NCI-H226 (cell line): ENCODE measurements around the gene GTF2IRD2.
A peak's percentile ranks its signal among the peaks of the same experiment; 100 is the strongest.
"Not testable (repeated sequence)": the region's sequence is repeated elsewhere in the genome, so short reads cannot be mapped to it uniquely, and the experiment has no call there.

Experiments
- DNase-seq: peaks from one replicate; pipeline ENCODE4 v3.0.0-alpha.2; 2015

GTF2IRD2 gene

GRCh38 chr7:74850833-74851721 lies at the start of gene GTF2IRD2:
TSS of gene GTF2IRD2 (minus strand) at chr7:74851605. CDS start at chr7:74836378, 15,227 bp downstream.
- peak; percentile 0 for DNase-seq

DNA sequence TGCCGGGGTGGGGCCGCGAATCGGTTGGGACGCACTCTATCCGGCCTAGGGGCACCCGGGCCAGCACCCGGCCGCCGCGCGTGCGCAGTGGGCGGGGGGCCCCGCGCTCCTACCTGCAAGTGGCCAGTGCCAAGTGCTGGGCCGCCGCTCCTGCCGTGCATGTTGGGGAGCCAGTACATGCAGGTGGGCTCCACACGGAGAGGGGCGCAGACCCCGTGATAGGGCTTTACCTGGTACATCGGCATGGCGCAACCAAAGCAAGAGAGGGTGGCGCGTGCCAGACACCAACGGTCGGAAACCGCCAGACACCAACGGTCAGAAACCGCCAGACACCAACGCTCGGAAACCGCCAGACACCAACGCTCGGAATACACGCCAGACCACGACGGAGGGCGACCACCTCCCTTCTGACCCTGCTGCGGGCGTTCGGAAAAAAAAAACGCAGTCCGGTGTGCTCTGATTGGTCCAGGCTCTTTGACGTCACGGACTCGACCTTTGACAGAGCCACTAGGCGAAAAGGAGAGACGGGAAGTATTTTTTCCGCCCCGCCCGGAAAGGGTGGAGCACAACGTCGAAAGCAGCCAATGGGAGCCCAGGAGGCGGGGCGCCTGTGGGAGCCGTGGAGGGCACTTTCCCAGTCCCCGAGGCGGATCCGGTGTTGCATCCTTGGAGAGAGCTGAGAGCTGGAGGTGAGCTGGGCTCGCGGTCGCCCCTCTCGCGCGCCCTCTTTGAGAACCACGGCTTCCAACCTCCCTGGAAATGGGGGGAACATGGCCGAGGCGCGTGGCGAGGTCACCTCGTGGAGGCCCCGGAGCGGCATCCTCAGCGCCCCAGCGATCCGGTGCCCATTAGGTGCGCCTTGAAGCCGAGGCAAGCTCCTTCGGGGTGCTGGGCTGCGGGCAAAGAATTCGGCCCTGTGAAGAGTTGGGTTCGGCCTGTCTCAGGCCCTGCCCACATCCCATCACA lies 39.0 kb upstream of the GTF2IRD2 start:
- DNase-seq = peak; percentile 71

DNA sequence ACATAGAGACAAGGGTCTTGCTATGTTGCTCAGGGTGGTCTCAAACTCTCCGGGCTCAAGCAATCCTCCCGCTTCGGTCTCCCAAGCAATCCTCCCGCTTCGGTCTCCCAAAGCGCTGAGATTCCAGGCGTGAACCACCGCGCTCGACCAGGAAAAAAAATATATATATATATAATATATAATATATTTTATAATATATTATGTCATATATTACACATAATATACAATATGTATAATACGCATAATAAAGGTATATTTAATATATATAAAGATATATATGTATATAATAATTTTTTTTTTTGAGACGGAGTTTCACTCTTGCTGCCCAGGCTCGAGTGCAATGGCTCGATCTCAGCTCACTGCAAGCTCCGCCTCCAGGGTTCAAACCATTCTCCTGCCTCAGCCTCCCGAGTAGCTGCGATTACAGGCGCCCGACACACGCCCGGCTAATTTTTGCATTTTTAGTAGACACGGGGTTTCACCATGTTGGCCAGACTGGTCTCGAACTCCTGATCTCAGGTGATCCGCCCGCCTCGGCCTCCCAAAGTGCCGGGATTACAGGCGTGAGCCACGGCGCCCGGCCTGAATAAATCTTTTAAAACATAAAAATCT lies 38.2 kb upstream of the GTF2IRD2 start:
- DNase-seq = not testable (repeated sequence)

DNA sequence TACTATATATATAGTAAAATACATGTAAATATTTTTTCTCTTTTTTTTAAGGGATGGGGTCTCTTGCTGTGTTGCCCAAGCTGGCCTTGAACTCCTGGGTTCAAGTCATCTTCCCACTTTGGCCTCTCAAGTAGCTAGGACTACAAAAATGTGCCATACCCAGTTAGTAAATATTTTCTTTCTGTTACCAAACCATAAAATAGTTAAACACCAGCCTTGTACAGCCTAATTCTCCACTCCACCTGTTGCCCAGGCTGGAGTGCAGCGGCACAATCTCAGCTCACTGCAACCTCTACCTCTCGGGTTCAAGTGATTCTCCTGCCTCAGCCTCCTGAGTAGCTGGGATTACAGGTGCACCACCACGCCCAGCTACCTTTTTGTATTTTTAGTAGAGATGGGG lies 33.9 kb upstream of the GTF2IRD2 start:
- not testable (repeated sequence) for DNase-seq

GRCh38 chr7:74882110-74882509 lies 30.7 kb upstream of the GTF2IRD2 start:
- DNase-seq = not testable (repeated sequence)

GRCh38 chr7:74874748-74875512 lies 23.5 kb upstream of the GTF2IRD2 start:
- DNase-seq = not testable (repeated sequence)

GRCh38 chr7:74874104-74874747 lies 22.8 kb upstream of the GTF2IRD2 start:
- DNase-seq = not testable (repeated sequence)

GRCh38 chr7:74872542-74872941 lies 21.1 kb upstream of the GTF2IRD2 start:
- peak; percentile 0 for DNase-seq

DNA sequence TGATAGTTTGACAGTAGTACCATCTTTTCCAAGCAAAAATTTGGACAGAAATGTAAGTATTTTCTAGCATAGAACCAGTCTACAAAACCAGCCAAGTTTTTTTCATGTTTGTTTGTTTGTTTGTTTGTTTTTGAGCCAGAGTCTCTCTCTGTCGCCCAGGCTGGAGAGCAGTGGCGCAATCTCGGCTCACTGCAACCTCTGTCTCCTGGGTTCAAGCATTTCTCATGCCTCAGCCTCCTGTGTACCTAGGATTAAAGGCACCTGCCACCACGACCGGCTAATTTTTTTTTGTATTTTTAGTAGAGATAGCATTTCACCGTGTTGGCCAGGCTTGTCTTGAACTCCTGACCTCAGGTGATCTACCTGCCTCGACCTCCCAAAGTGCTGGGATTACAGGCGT lies 14.4 kb upstream of the GTF2IRD2 start:
- DNase-seq = not testable (repeated sequence)

GRCh38 chr7:74849853-74850252 lies 1.6 kb downstream of the GTF2IRD2 start:
- DNase-seq = not testable (repeated sequence)

DNA sequence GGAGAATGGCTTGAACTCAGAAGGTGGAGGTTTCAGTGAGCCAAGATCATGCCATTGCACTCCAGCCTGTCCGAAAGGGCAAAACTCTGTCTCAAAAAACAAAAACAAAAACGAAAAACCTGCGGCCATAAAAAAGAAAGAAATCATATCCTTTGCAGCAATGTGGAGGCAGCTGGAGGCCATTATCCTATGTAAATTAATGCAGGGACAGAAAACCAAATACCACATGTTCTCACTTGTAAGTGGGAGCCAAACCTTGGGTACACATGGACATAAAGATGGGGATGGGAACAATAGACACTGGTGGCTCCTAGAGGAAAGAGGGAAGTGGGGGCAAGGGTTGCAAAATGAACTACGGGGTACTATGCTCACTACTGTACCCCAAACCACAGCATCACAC lies 21.0 kb downstream of the GTF2IRD2 start:
- not testable (repeated sequence) for DNase-seq

DNA sequence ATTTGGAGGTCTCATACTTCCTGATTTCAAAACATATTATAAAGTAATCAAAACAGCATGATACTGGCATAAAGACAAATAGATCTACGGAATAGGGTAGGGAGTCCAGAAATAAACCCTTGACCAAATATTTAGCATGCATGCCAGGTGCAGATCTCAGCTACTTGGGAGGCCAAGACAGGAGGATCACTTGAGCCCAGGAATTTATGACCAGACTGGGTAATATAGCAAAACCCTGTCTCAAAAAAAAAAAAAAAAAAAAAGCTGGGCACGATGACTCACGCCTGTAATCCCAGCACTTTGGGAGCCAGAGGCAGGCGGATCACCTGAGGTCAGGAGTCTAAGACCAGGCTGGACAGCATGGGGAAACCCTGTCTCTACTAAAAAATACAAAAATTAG lies 21.4 kb downstream of the GTF2IRD2 start:
- not testable (repeated sequence) for DNase-seq

- DNase-seq = not testable (repeated sequence)
Observed at GRCh38 chr7:74821259-74821658, 30.1 kb downstream of the GTF2IRD2 start.

DNA sequence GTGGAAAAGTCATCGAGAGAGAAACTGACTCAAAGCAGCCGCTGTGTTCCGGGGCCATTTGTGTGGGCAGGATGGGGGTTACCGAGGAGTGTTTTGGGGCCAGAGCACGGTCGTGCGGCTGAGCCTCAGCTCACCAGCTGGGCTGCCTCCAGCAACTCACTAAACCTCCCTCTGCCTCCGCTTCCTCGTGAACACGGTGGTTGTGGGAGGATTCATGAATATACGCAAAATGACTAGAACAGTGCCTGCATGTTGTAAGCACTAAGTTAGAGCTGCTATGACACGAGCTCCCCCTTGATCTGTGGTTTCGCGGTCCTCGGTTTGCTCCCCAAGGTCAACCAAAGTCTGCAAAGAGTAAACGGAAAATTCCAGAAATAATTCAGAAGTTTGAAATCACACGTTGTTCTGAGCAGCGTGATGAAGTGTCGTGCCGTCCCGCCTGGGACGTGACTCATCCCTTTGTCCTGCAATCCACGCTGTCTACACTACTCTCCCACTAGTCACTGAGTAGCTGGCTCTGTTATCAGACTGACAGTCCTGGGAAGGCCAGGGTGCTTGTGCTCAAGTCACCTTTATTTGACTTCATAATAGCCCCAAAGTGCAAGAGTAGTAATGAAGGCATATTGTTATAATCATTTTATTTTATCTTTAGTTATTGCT lies 31.1 kb downstream of the GTF2IRD2 start:
- not testable (repeated sequence) for DNase-seq

DNA sequence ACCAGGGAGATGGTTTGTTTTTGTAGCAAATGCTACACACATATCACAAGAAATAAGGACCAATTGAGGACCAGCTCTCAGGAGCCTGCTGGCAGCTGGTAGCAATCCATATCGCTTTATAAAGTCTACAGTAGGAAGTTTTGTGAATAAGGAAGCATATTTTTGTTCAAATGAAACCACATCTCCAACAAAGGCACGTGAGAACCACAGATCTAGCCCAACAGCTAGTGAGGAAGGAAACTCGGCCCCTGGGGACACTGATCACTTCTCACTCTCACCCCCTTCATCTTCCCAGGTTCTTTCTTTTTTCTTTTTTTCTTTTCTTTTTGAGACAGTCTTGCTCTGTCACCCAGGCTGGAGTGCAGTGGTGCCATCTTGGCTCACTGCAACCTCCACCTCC lies 35.5 kb downstream of the GTF2IRD2 start:
- DNase-seq = not testable (repeated sequence)

DNA sequence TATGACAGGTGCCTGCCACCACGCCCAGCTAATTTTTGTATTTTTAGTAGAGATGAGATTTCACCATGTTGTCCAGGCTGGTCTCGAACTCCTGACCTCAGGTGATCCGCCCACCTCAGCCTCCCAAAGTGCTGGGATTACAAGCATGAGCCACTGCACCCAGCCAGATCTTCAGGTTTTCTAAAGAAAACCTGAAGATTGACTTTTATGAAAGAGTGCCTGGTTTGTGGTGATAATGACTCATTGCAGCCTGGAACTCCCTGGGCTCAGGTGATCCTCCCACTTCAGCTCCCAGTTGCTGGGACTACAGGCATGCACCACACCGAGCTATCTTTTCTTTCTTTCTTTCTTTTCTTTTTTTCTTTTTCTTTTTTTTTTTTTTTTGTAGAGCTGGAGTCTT lies 52.8 kb downstream of the GTF2IRD2 start:
- not testable (repeated sequence) for DNase-seq

- not testable (repeated sequence) for DNase-seq
Observed at GRCh38 chr7:74797848-74798622, 53.4 kb downstream of the GTF2IRD2 start.

DNA sequence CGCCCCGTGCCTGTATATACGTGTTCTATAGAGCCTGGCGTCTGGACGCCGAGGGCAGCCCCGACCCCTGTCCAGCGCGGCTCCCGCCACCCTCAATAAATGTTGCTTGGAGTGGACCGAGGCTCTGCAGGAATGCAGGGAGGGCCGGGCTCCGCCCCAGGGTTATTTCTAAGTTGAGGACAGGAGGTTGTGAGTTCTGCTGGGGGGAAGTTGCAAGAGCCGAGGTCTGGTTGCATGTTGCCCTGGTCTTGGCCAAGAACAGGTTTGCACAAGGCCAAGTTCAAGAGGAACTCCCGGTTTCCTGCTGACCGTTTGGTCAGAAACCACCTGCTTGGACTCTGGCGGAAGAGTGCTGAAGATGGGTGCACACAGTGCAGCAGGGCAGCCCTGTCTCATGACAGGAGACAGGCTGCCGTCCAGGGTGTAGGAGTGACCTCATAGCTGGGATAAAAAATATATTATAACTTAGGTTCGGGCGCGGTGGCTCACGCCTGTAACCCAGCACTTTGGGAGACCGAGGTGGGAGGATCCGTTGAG lies 62.1 kb downstream of the GTF2IRD2 start:
- not testable (repeated sequence) for DNase-seq

DNA sequence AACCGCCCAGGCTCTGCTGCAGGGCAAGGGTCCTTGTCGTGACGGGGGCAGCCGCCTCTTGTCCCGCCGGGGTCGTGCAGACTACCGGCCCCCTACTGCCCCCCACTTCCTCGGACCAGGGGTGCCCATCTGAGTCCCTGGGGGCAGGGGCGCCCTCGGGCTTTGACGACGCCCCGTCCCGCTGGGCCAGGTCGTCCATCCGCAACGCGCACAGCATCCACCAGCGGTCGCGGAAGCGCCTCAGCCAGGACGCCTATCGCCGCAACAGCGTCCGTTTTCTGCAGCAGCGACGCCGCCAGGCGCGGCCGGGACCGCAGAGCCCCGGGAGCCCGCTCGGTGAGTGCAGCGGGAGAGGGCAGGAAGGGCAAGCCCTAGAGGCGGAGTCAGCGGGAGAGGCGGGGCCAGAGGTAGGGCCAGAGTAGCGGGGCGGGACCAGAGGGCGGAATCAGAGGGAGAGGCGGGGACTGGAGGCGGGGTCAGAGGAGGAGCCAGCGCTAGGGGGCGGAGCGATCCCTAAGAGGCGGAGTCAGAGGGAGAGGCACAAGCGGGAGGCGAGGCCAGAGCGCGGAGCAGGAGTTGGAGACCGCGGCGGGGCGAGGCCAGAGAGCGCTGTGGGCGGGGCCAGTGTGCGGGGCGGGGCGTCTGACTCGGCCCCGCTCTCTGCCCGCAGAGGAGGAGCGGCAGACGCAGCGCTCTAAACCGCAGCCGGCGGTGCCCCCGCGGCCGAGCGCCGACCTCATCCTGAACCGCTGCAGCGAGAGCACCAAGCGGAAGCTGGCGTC lies 62.8 kb downstream of the GTF2IRD2 start:
- DNase-seq = peak; percentile 63
